HepG2 (cell line): ENCODE measurements around the gene SLC23A2. TPM values are rescaled to one million over a fixed set of nuclear protein-coding genes. Genes with fewer than 3 reads are reported as not detected.

ENCODE experiments used
- ATAC-seq: fragments of 200-7000 bp; cut with Tn5 transposase; 3 replicates; pipeline ENCODE4 v1.9.1; 2020; ENCODE audit warnings: mild to moderate bottlenecking, moderate library complexity
- BruUV-seq: library from RNA; stranded (reverse); fragments of 400-500 nt; replicated peaks from 2 replicates; lab custom pipeline; 2021; lab: Mats Ljungman, UMichigan
- CTCF ChIA-PET: fragments of 300-600 bp; formaldehyde crosslinking; extraction: SDS; loops from one replicate; lab custom pipeline; 2021; ENCODE audit warnings: low total read pairs, inconsistent platforms, low intra/inter-chr PET ratio; lab: Yijun Ruan, JAX
- POLR2A ChIA-PET: fragments of 350-600 bp; sonication (Branson Sonifier 250); formaldehyde crosslinking; loops from one replicate; lab custom pipeline; 2020; ENCODE audit warnings: antibody characterized with exemption, inconsistent platforms; lab: Yijun Ruan, JAX
- DNase-seq: peaks from one replicate; pipeline ENCODE4 v3.0.0-alpha.2; 2015; ENCODE audit warnings: low spot score
- FAIRE-seq: peaks from 3 replicates; lab custom pipeline; 2011; peaks lifted over from hg19 to GRCh38; lab: Jason Lieb, UNC
- H2AFZ ChIP-seq: one replicate; pipeline ENCODE4 v1.6.1; 2011; ENCODE audit warnings: low read length, inconsistent platforms
- H3K27ac ChIP-seq: fragments of 300-600 bp; 3 replicates; pipeline ENCODE4 v1.8.0; 2011; ENCODE audit warnings: mixed run types, mild to moderate bottlenecking, mixed read lengths, low read length, inconsistent platforms; ENCODE audit not compliant: insufficient read depth; ENCODE audit errors: extremely low read length
- H3K27me3 ChIP-seq, 2 experiments: fragments of 200-600 bp in 1 of 2; 2 replicates in 1 of 2; 3 replicates in 1 of 2; pipeline versions ENCODE4 v1.6.0 to v1.8.0; 2011; ENCODE audit warnings: low read length in 2 of 2, mild to moderate bottlenecking in 2 of 2, moderate library complexity in 2 of 2, inconsistent platforms in 1 of 2; ENCODE audit not compliant: insufficient read depth in 2 of 2, control insufficient read depth in 1 of 2
- H3K36me3 ChIP-seq, 2 experiments: fragments of 200-600 bp in 1 of 2; replicated peaks in 1 of 2; 2 replicates in 1 of 2; 3 replicates in 1 of 2; pipeline versions ENCODE4 v1.5.1 to v1.8.0; 2011; ENCODE audit warnings: low read length in 2 of 2, inconsistent platforms in 1 of 2; ENCODE audit not compliant: insufficient read depth in 2 of 2, control insufficient read depth in 1 of 2
- H3K4me1 ChIP-seq: 2 replicates; pipeline ENCODE4 v1.5.1; 2012; ENCODE audit warnings: low read length, inconsistent platforms; ENCODE audit not compliant: insufficient read depth
- H3K4me2 ChIP-seq: 2 replicates; pipeline ENCODE4 v1.6.0; 2011; ENCODE audit warnings: low read depth, low read length, inconsistent platforms
- H3K4me3 ChIP-seq, 3 experiments: fragments of 200-600 bp in 1 of 3; sonication (generic), shearing (Covaris generic) in 1 of 3; replicated peaks in 1 of 3; 2 replicates each; pipeline ENCODE4 v1.5.1; 2011 to 2016; ENCODE audit warnings: low read length in 3 of 3, inconsistent platforms in 2 of 3, low read depth in 2 of 3, mild to moderate bottlenecking in 2 of 3, control low read depth in 1 of 3, mixed read lengths in 1 of 3; ENCODE audit not compliant: insufficient read depth in 1 of 3
- H3K79me2 ChIP-seq: one replicate; pipeline ENCODE4 v1.6.1; 2011; ENCODE audit warnings: low read length, inconsistent platforms; ENCODE audit not compliant: insufficient read depth
- H3K9ac ChIP-seq: 2 replicates; pipeline ENCODE4 v1.6.0; 2011; ENCODE audit warnings: mild to moderate bottlenecking, low read depth, low read length, inconsistent platforms; ENCODE audit not compliant: insufficient read depth
- H3K9me3 ChIP-seq: 2 replicates; pipeline ENCODE4 v1.5.1; 2012; ENCODE audit warnings: mild to moderate bottlenecking, low read length
- H4K20me1 ChIP-seq: 2 replicates; pipeline ENCODE4 v1.6.0; 2011; ENCODE audit warnings: inconsistent platforms, mild to moderate bottlenecking, low read length, moderate library complexity; ENCODE audit not compliant: insufficient read depth
- CAMTA2 ChIP-seq: sonication (generic); formaldehyde crosslinking; IDR thresholded peaks from 2 replicates; pipeline ENCODE4 v1.4.0; 2020; ENCODE audit warnings: mild to moderate bottlenecking, missing genetic modification reagents, borderline replicate concordance
- CREB1 ChIP-seq, 2 experiments: fragments of 450-650 bp in 1 of 2; IDR thresholded peaks; 2 replicates each; pipeline ENCODE4 v1.6.1; 2016 to 2017; ENCODE audit warnings: control low read depth in 1 of 2, mild to moderate bottlenecking in 1 of 2, missing compliant biosample characterization in 1 of 2, missing genetic modification characterization in 1 of 2
- FIP1L1 ChIP-seq: fragments of 200-400 bp; formaldehyde crosslinking; IDR thresholded peaks from 2 replicates; pipeline ENCODE4 v1.6.1; 2018; ENCODE audit warnings: low read depth, mild to moderate bottlenecking, low read length, moderate library complexity, borderline replicate concordance; ENCODE audit not compliant: insufficient read depth
- FOXA3 ChIP-seq: IDR thresholded peaks from 2 replicates; pipeline ENCODE4 v1.6.1; 2016; ENCODE audit warnings: missing genetic modification reagents, missing compliant biosample characterization
- GATAD1 ChIP-seq: IDR thresholded peaks from 2 replicates; pipeline ENCODE4 v1.6.1; 2016; ENCODE audit warnings: missing genetic modification reagents, missing compliant biosample characterization
- HNF4A ChIP-seq: sonication (generic); formaldehyde crosslinking; IDR thresholded peaks from 2 replicates; pipeline ENCODE4 v1.4.0; 2020; ENCODE audit warnings: missing genetic modification reagents
- HNRNPLL ChIP-seq: fragments of 200-400 bp; formaldehyde crosslinking; IDR thresholded peaks from 2 replicates; pipeline ENCODE4 v1.6.1; 2017; ENCODE audit warnings: mild to moderate bottlenecking, low read depth, low read length; ENCODE audit not compliant: poor library complexity, severe bottlenecking
- HOXA9 ChIP-seq: sonication (generic); formaldehyde crosslinking; IDR thresholded peaks from 2 replicates; pipeline ENCODE4 v1.8.1; 2022; ENCODE audit warnings: missing genetic modification reagents, mild to moderate bottlenecking, moderate library complexity, borderline replicate concordance
- MED13 ChIP-seq: sonication (generic); formaldehyde crosslinking; IDR thresholded peaks from 2 replicates; pipeline ENCODE4 v1.5.0; 2020; ENCODE audit warnings: missing genetic modification reagents
- RXRB ChIP-seq: IDR thresholded peaks from 2 replicates; pipeline ENCODE4 v1.6.1; 2016; ENCODE audit warnings: borderline replicate concordance, missing genetic modification reagents, missing compliant biosample characterization
- STAG1 ChIP-seq: sonication (generic); formaldehyde crosslinking; IDR thresholded peaks from 2 replicates; pipeline ENCODE4 v1.4.0; 2020; ENCODE audit warnings: missing genetic modification reagents
- ZBTB21 ChIP-seq: sonication (generic); formaldehyde crosslinking; IDR thresholded peaks from 2 replicates; pipeline ENCODE4 v1.4.0; 2020; ENCODE audit warnings: missing genetic modification reagents
- ZBTB38 ChIP-seq: sonication (generic); formaldehyde crosslinking; IDR thresholded peaks from 2 replicates; pipeline ENCODE4 v1.5.1; 2020; ENCODE audit warnings: mild to moderate bottlenecking, missing genetic modification reagents
- ZBTB4 ChIP-seq: sonication (generic); formaldehyde crosslinking; IDR thresholded peaks from 2 replicates; pipeline ENCODE4 v1.4.0; 2020; ENCODE audit warnings: missing genetic modification reagents, mild to moderate bottlenecking, borderline replicate concordance
- ZBTB7A ChIP-seq: sonication (generic); formaldehyde crosslinking; IDR thresholded peaks from 2 replicates; pipeline ENCODE4 v1.8.0; 2022; ENCODE audit warnings: mild to moderate bottlenecking, missing genetic modification reagents
- ZNF44 ChIP-seq: sonication (generic); formaldehyde crosslinking; IDR thresholded peaks from 2 replicates; pipeline ENCODE4 v1.5.1; 2020; ENCODE audit warnings: mild to moderate bottlenecking, missing genetic modification reagents
- ZNF660 ChIP-seq: sonication (generic); formaldehyde crosslinking; IDR thresholded peaks from 2 replicates; pipeline ENCODE4 v1.5.1; 2020; ENCODE audit warnings: mild to moderate bottlenecking, low read depth, missing genetic modification reagents, borderline replicate concordance
- ZNF782 ChIP-seq: sonication (generic); formaldehyde crosslinking; IDR thresholded peaks from 2 replicates; pipeline ENCODE4 v1.4.0; 2020; ENCODE audit warnings: missing genetic modification reagents, mild to moderate bottlenecking, borderline replicate concordance
- WGBS: methylation state at CpG from one replicate; pipeline ENCODE4 v1.1.6; 2017; ENCODE audit warnings: low lambda C conversion rate; 5-methylcytosine and 5-hydroxymethylcytosine counted together
- in situ Hi-C: cut with HindIII; loops from 2 replicates; pipeline ENCODE4 v1.10.0; 2017; ENCODE audit warnings: low pct_unique_long_range_greater_than_20kb; ENCODE audit not compliant: extremely low pct_ligation_motif_present
- intact Hi-C: fragments of 100-400 bp; cut with micrococcal nuclease; formaldehyde crosslinking; loops from one replicate; pipeline ENCODE4 v1.10.0; 2022; ENCODE audit not compliant: unreplicated experiment
- polyA plus RNA-seq, 8 experiments: library from polyadenylated mRNA; depleted of rRNA in 3 of 8; stranded (reverse) in 7 of 8; unstranded in 1 of 8; fragments of >200 nt; fragmentation: Illumina TruSeq in 4 of 8; extraction: Trizol in 4 of 8; gene quantifications; 2 replicates each; pipeline versions ENCODE4 v1.2.1 to v1.2.3, GENCODE V29; 2011 to 2016; ENCODE audit warnings: low read depth in 4 of 8, missing spikeins in 1 of 8, mixed read lengths in 1 of 8; ENCODE audit not compliant: insufficient read depth in 1 of 8
- total RNA-seq, 5 experiments: library from RNA; depleted of rRNA; stranded (reverse); fragments of >200 nt; fragmentation: Illumina TruSeq; extraction: Trizol; gene quantifications; 2 replicates each; pipeline ENCODE4 v1.2.3, GENCODE V29; 2016; ENCODE audit warnings: low read depth in 1 of 5
- TF ChIP-seq, protein P1 (sequence below): IDR thresholded peaks from 2 replicates; pipeline ENCODE4 v1.6.1; 2016; ENCODE audit warnings: low read depth, borderline replicate concordance

Gene SLC23A2
- total and polyA plus RNA-seq, 2 of the 13 experiments (the other 11 are each of a cell fraction or from before 2014, with no cell fraction given), result 42.2 to 51.2 TPM

DNA sequence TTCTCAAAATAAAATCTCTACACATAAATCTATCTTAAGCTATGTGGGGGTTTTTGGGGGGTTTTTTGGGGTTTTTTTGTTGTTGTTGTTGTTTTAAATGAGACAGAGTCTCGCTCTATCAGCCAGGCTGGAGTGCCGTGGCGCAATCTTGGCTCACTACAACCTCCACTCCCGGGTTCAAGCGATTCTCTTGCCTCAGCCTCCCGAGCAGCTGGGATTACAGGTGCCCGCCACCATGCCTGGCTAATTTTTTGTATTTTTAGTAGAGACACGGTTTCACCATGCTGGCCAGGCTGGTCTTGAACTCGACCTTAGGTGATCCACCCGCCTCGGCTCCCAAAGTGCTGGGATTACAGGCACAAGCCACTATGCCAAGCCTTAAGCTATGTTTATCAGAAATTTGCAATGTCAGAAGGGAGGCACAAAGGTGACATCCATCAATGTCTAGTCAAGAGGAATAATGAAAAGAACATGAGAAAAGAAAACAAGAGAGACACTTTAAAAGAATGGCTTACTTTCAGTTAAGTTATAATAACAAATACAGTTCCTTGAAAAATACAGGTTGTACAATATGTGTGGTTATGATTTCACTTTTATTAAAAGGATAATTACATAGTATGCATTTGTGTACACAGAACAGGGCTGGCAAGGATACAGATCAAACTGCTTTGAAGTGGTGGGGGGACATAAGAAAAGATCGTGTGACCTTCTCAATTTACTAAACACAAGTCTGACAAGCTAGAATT, 28.6 kb downstream of the SLC23A2 start:
- 74% methylated on average over 12 of the region's 12 CpGs for WGBS
- Histone ChIP-seq H3K4me1 (peaks cover 96% of the 10 kb centered on the region), H3K27me3 (no peaks in the 10 kb centered on the region), H4K20me1 (no peaks in the 10 kb centered on the region), H3K27ac (peak overlapping the region; percentile 69), H3K4me2 (peak overlapping the region; percentile 78), H3K9me3 (no peaks in the 10 kb centered on the region), H3K79me2 (peaks cover 61% of the 10 kb centered on the region), H2AFZ (no peak overlapping the region), H3K36me3 (peaks cover 12 to 28% of the 10 kb centered on the region in 2 experiments), H3K9ac (peak overlapping the region; percentile 38), H3K4me3 (peak overlapping the region in 2 of 3 experiments; percentile 38 to 43; a peak in 3 of 6 replicates)
- FAIRE-seq (no peak), ATAC-seq (no peak), DNase-seq (no peak)
- ChIA-PET POLR2A (interaction anchor here (0.7 to 1.7 kb wide), 15 partner anchors 9 to 211 kb away, joined by 3 to 17 read pairs (median 5); no protein-coding TSS in a partner anchor), CTCF (no interaction called here)
- in situ Hi-C loops (no loop called here), intact Hi-C loops (loop anchor here (2.0 kb wide), 3 partner anchors 28 to 128 kb away; partner anchors contain the start of gene SLC23A2)
- BruUV-seq, result TSS peak; percentile 27
- TF ChIP-seq CAMTA2 (CRISPR knock-in tag) (no peak), ZNF660 (CRISPR knock-in tag) (no peak), ZBTB21 (CRISPR knock-in tag) (0 out of 2 replicates have a peak, but pooled peaks have one; percentile 15), HNF4A (CRISPR knock-in tag) (no peak), FOXA3 (CRISPR knock-in tag) (0 out of 2 replicates have a peak, but pooled peaks have one; percentile 17), GATAD1 (CRISPR knock-in tag) (no peak), ZNF44 (CRISPR knock-in tag) (no peak), HNRNPLL (no peak), ZBTB7A (CRISPR knock-in tag) (no peak), MED13 (CRISPR knock-in tag) (no peak), ZBTB38 (CRISPR knock-in tag) (peak; percentile 50; the same call in 1 of the 2 replicates), CREB1 (IDR thresholded peaks at IDR 0.05) (no peak), CREB1 (CRISPR knock-in tag; IDR thresholded peaks at IDR 0.05) (no peak), STAG1 (CRISPR knock-in tag) (no peak), FIP1L1 (no peak), ZNF782 (CRISPR knock-in tag) (no peak), RXRB (CRISPR knock-in tag) (peak; percentile 15; the same call in 1 of the 2 replicates), ZBTB4 (CRISPR knock-in tag) (no peak; the same call in 1 of the 2 replicates), HOXA9 (CRISPR knock-in tag) (no peak)
- TF ChIP-seq, protein P1, sequence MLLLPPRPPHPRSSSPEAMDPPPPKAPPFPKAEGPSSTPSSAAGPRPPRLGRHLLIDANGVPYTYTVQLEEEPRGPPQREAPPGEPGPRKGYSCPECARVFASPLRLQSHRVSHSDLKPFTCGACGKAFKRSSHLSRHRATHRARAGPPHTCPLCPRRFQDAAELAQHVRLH (CRISPR knock-in tag), result 0 out of 2 replicates have a peak, but pooled peaks have one; percentile 31
